ENCODE results near the gene GABBR2.
"Not testable (repeated sequence)": the region's sequence is repeated elsewhere in the genome, so short reads cannot be mapped to it uniquely, and the experiment has no call there.

Gene GABBR2

GRCh38 chr9:98272083-98272482 is 436.7 kb downstream of the GABBR2 start:
- no peak for FAIRE-seq

GRCh38 chr9:98271479-98271878 is 437.3 kb downstream of the GABBR2 start:
- no peak for FAIRE-seq

GRCh38 chr9:98270284-98270683 is 438.5 kb downstream of the GABBR2 start:
- not testable (repeated sequence) for FAIRE-seq

- not testable (repeated sequence) for FAIRE-seq
Observed at GRCh38 chr9:98269652-98270051, 439.1 kb downstream of the GABBR2 start.

- FAIRE-seq, result not testable (repeated sequence)
Observed at GRCh38 chr9:98267556-98267955, 441.2 kb downstream of the GABBR2 start.

GRCh38 chr9:98264516-98264915 is 444.2 kb downstream of the GABBR2 start:
- no peak for FAIRE-seq

GRCh38 chr9:98263482-98264357 is 445.0 kb downstream of the GABBR2 start:
- no peak for FAIRE-seq

- no peak for FAIRE-seq
Observed at GRCh38 chr9:98263080-98263479, 445.7 kb downstream of the GABBR2 start.

GRCh38 chr9:98262056-98262455 is 446.7 kb downstream of the GABBR2 start:
- FAIRE-seq, result no peak

- FAIRE-seq, result no peak
Observed at GRCh38 chr9:98260635-98261034, 448.1 kb downstream of the GABBR2 start.

- no peak for FAIRE-seq
Observed at GRCh38 chr9:98259791-98260190, 448.9 kb downstream of the GABBR2 start.

GRCh38 chr9:98256756-98257155 is 452.0 kb downstream of the GABBR2 start:
- no peak for FAIRE-seq

- no peak for FAIRE-seq
Observed at GRCh38 chr9:98255578-98256296, 453.0 kb downstream of the GABBR2 start, which contains the start of gene TBC1D2. TBC1D2 (minus strand) TSS chr9:98255649; CDS start chr9:98255541, 108 bp downstream.

GRCh38 chr9:98255061-98255577 is 453.6 kb downstream of the GABBR2 start:
- FAIRE-seq, result no peak

- no peak for FAIRE-seq
Observed at GRCh38 chr9:98254228-98255060, 454.3 kb downstream of the GABBR2 start.

GRCh38 chr9:98253565-98253964 is 455.2 kb downstream of the GABBR2 start:
- FAIRE-seq, result no peak

GRCh38 chr9:98251551-98251950 is 457.2 kb downstream of the GABBR2 start:
- no peak for FAIRE-seq

- no peak for FAIRE-seq
Observed at GRCh38 chr9:98249771-98250170, 459.0 kb downstream of the GABBR2 start.

GRCh38 chr9:98248737-98249474 is 459.8 kb downstream of the GABBR2 start:
- FAIRE-seq, result no peak

GRCh38 chr9:98247831-98248657 is 460.7 kb downstream of the GABBR2 start:
- FAIRE-seq, result no peak

GRCh38 chr9:98242426-98242825 is 466.3 kb downstream of the GABBR2 start:
- FAIRE-seq, result no peak

Data from colon (tissue), 2 donors.